GM12872 (cell line): ENCODE measurements around the gene STXBP3.

Experiments
- CTCF ChIP-seq: IDR thresholded peaks from 3 replicates; pipeline ENCODE4 v1.5.1; 2011; ENCODE audit warnings: low read depth, mild to moderate bottlenecking, low read length, moderate library complexity; ENCODE audit not compliant: insufficient read depth

STXBP3 gene

GRCh38 chr1:108719656-108720435, 26.6 kb upstream of the STXBP3 start:
- TF ChIP-seq CTCF, result no peak

- TF ChIP-seq CTCF, result no peak
Observed at GRCh38 chr1:108722292-108722691, 24.2 kb upstream of the STXBP3 start.

GRCh38 chr1:108725906-108726305, 20.6 kb upstream of the STXBP3 start:
- no peak for TF ChIP-seq CTCF

- TF ChIP-seq CTCF, result no peak
Observed at GRCh38 chr1:108728327-108728923, 18.0 kb upstream of the STXBP3 start.

- no peak for TF ChIP-seq CTCF
Observed at GRCh38 chr1:108729481-108729880, 17.0 kb upstream of the STXBP3 start.

- TF ChIP-seq CTCF, result no peak
Observed at GRCh38 chr1:108732398-108732797, 14.1 kb upstream of the STXBP3 start.

GRCh38 chr1:108734171-108734865, 12.2 kb upstream of the STXBP3 start:
- no peak for TF ChIP-seq CTCF
